ENCODE measurements around the gene MRGPRG.

Gene MRGPRG

GRCh38 chr11:3195251-3196160 is 23.1 kb downstream of the MRGPRG start:
- peak; percentile 42 for DNase-seq (ENCODE audit: low read depth)

- no peak for DNase-seq (ENCODE audit: low read depth)
Observed at GRCh38 chr11:3194016-3194816, 24.4 kb downstream of the MRGPRG start.

- no peak for DNase-seq (ENCODE audit: low read depth)
Observed at GRCh38 chr11:3193373-3194015, 25.1 kb downstream of the MRGPRG start.

GRCh38 chr11:3192511-3193372 is 25.9 kb downstream of the MRGPRG start:
- DNase-seq (ENCODE audit: low read depth): no peak

GRCh38 chr11:3191586-3192324 is 26.9 kb downstream of the MRGPRG start:
- no peak for DNase-seq (ENCODE audit: low read depth)

GRCh38 chr11:3190600-3190999 is 28.0 kb downstream of the MRGPRG start:
- DNase-seq (ENCODE audit: low read depth): no peak

- no peak for DNase-seq (ENCODE audit: low read depth)
Observed at GRCh38 chr11:3189886-3190583, 28.6 kb downstream of the MRGPRG start.

- no peak for DNase-seq (ENCODE audit: low read depth)
Observed at GRCh38 chr11:3189196-3189843, 29.3 kb downstream of the MRGPRG start.

GRCh38 chr11:3188496-3189195 is 30.0 kb downstream of the MRGPRG start:
- DNase-seq (ENCODE audit: low read depth): no peak

GRCh38 chr11:3186166-3186953 is 32.3 kb downstream of the MRGPRG start:
- DNase-seq (ENCODE audit: low read depth): no peak

- no peak for DNase-seq (ENCODE audit: low read depth)
Observed at GRCh38 chr11:3184732-3185347, 33.8 kb downstream of the MRGPRG start.

GRCh38 chr11:3183523-3183922 is 35.1 kb downstream of the MRGPRG start:
- DNase-seq (ENCODE audit: low read depth): no peak

- no peak for DNase-seq (ENCODE audit: low read depth)
Observed at GRCh38 chr11:3182462-3182852, 36.2 kb downstream of the MRGPRG start.

- DNase-seq (ENCODE audit: low read depth): no peak
Observed at GRCh38 chr11:3181725-3182461, 36.7 kb downstream of the MRGPRG start.

- DNase-seq (ENCODE audit: low read depth): no peak
Observed at GRCh38 chr11:3180869-3181268, 37.7 kb downstream of the MRGPRG start.

GRCh38 chr11:3178349-3178748 is 40.3 kb downstream of the MRGPRG start:
- no peak for DNase-seq (ENCODE audit: low read depth)

GRCh38 chr11:3177931-3178330 is 40.7 kb downstream of the MRGPRG start:
- DNase-seq (ENCODE audit: low read depth): peak; percentile 38

Data from ELR (cell line).